CD14-positive monocyte (primary cell): ENCODE data around the gene RPS28. TPM values are rescaled to one million over a fixed set of nuclear protein-coding genes. Genes with fewer than 3 reads are reported as not detected.
"Not testable (repeated sequence)": the region's sequence is repeated elsewhere in the genome, so short reads cannot be mapped to it uniquely, and the experiment has no call there.

Source experiments
- DNase-seq, 3 donors: peaks; one replicate each; pipeline ENCODE4 v3.0.0-alpha.2; 2011 to 2022
- H2AFZ ChIP-seq: 2 replicates; pipeline ENCODE4 v1.6.0; 2012; ENCODE audit warnings: mild to moderate bottlenecking, low read depth, low read length, inconsistent platforms; ENCODE audit not compliant: insufficient read depth, poor library complexity, severe bottlenecking
- H3K27ac ChIP-seq, 2 donors: 1 replicate in 1 of 2; 2 replicates in 1 of 2; pipeline ENCODE4 v1.5.1; 2012 to 2013; ENCODE audit warnings: low read length in 2 of 2, control low read depth in 1 of 2, inconsistent platforms in 1 of 2, low read depth in 1 of 2, mild to moderate bottlenecking in 1 of 2
- H3K27me3 ChIP-seq, 2 donors: one replicate each; pipeline versions ENCODE4 v1.6.0 to v1.6.1; 2011 to 2013; ENCODE audit warnings: low read length in 2 of 2; ENCODE audit not compliant: control insufficient read depth in 2 of 2, insufficient read depth in 2 of 2
- H3K36me3 ChIP-seq, 2 donors: replicated peaks in 1 of 2; 1 replicate in 1 of 2; 2 replicates in 1 of 2; pipeline versions ENCODE4 v1.5.1 to v1.6.1; 2012 to 2013; ENCODE audit warnings: low read length in 2 of 2, control low read depth in 1 of 2, inconsistent platforms in 1 of 2, mild to moderate bottlenecking in 1 of 2; ENCODE audit not compliant: insufficient read depth in 2 of 2, control insufficient read depth in 1 of 2
- H3K4me1 ChIP-seq, 2 donors: 1 replicate in 1 of 2; 2 replicates in 1 of 2; pipeline versions ENCODE4 v1.5.1 to v1.6.1; 2012 to 2013; ENCODE audit warnings: low read length in 2 of 2, control low read depth in 1 of 2, inconsistent platforms in 1 of 2, mild to moderate bottlenecking in 1 of 2, moderate library complexity in 1 of 2; ENCODE audit not compliant: insufficient read depth in 2 of 2, control insufficient read depth in 1 of 2
- H3K4me2 ChIP-seq: replicated peaks from 2 replicates; pipeline ENCODE3; 2012; ENCODE audit warnings: low read length, moderate library complexity, mild to moderate bottlenecking; ENCODE audit not compliant: poor library complexity, severe bottlenecking; ENCODE audit errors: extremely low read depth
- H3K4me3 ChIP-seq, 3 experiments: fragments of 200-600 bp in 1 of 3; sonication (generic) in 1 of 3; replicated peaks in 1 of 3; 1 replicate in 2 of 3; 2 replicates in 1 of 3; pipeline ENCODE4 v1.5.1; 2011 to 2013; ENCODE audit warnings: low read length in 3 of 3, mild to moderate bottlenecking in 3 of 3, control low read depth in 2 of 3, low read depth in 2 of 3, inconsistent platforms in 1 of 3, moderate library complexity in 1 of 3
- H3K79me2 ChIP-seq: 2 replicates; pipeline ENCODE4 v1.6.0; 2012; ENCODE audit warnings: mild to moderate bottlenecking, control low read depth, inconsistent platforms, low read length, moderate library complexity; ENCODE audit not compliant: insufficient read depth
- H3K9ac ChIP-seq: 2 replicates; pipeline ENCODE4 v1.6.0; 2017; ENCODE audit warnings: low read length, mild to moderate bottlenecking; ENCODE audit not compliant: insufficient read depth, poor library complexity, severe bottlenecking
- H3K9me3 ChIP-seq, 2 donors: replicated peaks in 1 of 2; 1 replicate in 1 of 2; 2 replicates in 1 of 2; pipeline versions ENCODE4 v1.5.1 to v1.6.1; 2012 to 2013; ENCODE audit warnings: low read length in 2 of 2, control low read depth in 1 of 2; ENCODE audit not compliant: control insufficient read depth in 1 of 2, insufficient read depth in 1 of 2
- H4K20me1 ChIP-seq: 2 replicates; pipeline ENCODE4 v1.6.0; 2012; ENCODE audit warnings: mild to moderate bottlenecking, low read length, control low read depth, moderate library complexity; ENCODE audit not compliant: insufficient read depth
- H3K27ac Mint-ChIP-seq, 7 donors: one replicate each; pipeline ENCODE4 v1.8.0; 2020; ENCODE audit warnings: mild to moderate bottlenecking in 7 of 7, mixed read lengths in 7 of 7, moderate library complexity in 6 of 7, inconsistent platforms in 2 of 7
- H3K27me3 Mint-ChIP-seq, 3 donors: one replicate each; pipeline ENCODE4 v1.8.0; 2021 to 2022; ENCODE audit warnings: low read depth in 3 of 3, mild to moderate bottlenecking in 3 of 3, mixed read lengths in 3 of 3, moderate library complexity in 3 of 3, inconsistent platforms in 1 of 3
- H3K36me3 Mint-ChIP-seq, 2 donors: one replicate each; pipeline ENCODE4 v1.8.0; 2020; ENCODE audit warnings: mixed read lengths in 2 of 2, inconsistent platforms in 1 of 2, mild to moderate bottlenecking in 1 of 2
- H3K4me1 Mint-ChIP-seq: one replicate; pipeline ENCODE4 v1.8.0; 2020; ENCODE audit warnings: mild to moderate bottlenecking, mixed read lengths
- H3K4me3 Mint-ChIP-seq, 2 donors: one replicate each; pipeline ENCODE4 v1.8.0; 2020; ENCODE audit warnings: mild to moderate bottlenecking in 2 of 2, mixed read lengths in 2 of 2, moderate library complexity in 1 of 2
- H3K9me3 Mint-ChIP-seq, 7 donors: one replicate each; pipeline ENCODE4 v1.8.0; 2020 to 2022; ENCODE audit warnings: mixed read lengths in 7 of 7, mild to moderate bottlenecking in 6 of 7, moderate library complexity in 6 of 7, inconsistent platforms in 2 of 7
- WGBS: methylation state at CpG from one replicate; pipeline ENCODE4 v1.1.5; 2013; ENCODE audit warnings: missing lambda C conversion rate; ENCODE audit not compliant: insufficient coverage; 5-methylcytosine and 5-hydroxymethylcytosine counted together
- intact Hi-C, 2 donors: fragments of 100-400 bp; cut with micrococcal nuclease; formaldehyde crosslinking; loops; one replicate each; pipeline versions ENCODE4 v1.15.0 to v1.15.1; 2023
- polyA minus RNA-seq: library from RNA; depleted of rRNA, polyadenylated mRNA; stranded (reverse); fragments of >200 nt; gene quantifications from 2 replicates; pipeline ENCODE4 v1.2.3, GENCODE V29; 2012
- polyA plus RNA-seq, 3 donors: library from polyadenylated mRNA; depleted of rRNA in 1 of 3; unstranded in 2 of 3; stranded (reverse) in 1 of 3; fragments of 300-500 nt in 2 of 3; fragments of >200 nt in 1 of 3; fragmentation: Illumina TruSeq in 2 of 3; gene quantifications; 1 replicate in 2 of 3; 2 replicates in 1 of 3; pipeline ENCODE4 v1.2.3, GENCODE V29; 2012 to 2021
- total RNA-seq, 12 experiments: library from RNA in 1 of 12; stranded (reverse) in 1 of 12; fragments of 120-200 nt in 1 of 12; gene quantifications; one replicate each; pipeline ENCODE4 v1.2.4 and lab custom pipeline; 2013 to 2026; ENCODE audit warnings: mixed read lengths in 6 of 12, inconsistent platforms in 1 of 12
- TF ChIP-seq, protein P1 (sequence below): fragments of 200-600 bp; IDR thresholded peaks from one replicate; pipeline ENCODE4 v1.8.0; 2022; ENCODE audit warnings: antibody characterized with exemption, mild to moderate bottlenecking

Gene RPS28
- 856 TPM for total RNA-seq (2013)
- polyA plus RNA-seq = 1,000 to 10,000 TPM in 1 of 3 donors, 100 to 1,000 TPM in 2; 539 to 1,104 (median 984) TPM
- 168 and 418 TPM in 2 replicates for polyA minus RNA-seq
- total RNA-seq (lab: John Stamatoyannopoulos, UW) = 72.1 to 181 (median 132) reads per million in 11 experiments

DNA sequence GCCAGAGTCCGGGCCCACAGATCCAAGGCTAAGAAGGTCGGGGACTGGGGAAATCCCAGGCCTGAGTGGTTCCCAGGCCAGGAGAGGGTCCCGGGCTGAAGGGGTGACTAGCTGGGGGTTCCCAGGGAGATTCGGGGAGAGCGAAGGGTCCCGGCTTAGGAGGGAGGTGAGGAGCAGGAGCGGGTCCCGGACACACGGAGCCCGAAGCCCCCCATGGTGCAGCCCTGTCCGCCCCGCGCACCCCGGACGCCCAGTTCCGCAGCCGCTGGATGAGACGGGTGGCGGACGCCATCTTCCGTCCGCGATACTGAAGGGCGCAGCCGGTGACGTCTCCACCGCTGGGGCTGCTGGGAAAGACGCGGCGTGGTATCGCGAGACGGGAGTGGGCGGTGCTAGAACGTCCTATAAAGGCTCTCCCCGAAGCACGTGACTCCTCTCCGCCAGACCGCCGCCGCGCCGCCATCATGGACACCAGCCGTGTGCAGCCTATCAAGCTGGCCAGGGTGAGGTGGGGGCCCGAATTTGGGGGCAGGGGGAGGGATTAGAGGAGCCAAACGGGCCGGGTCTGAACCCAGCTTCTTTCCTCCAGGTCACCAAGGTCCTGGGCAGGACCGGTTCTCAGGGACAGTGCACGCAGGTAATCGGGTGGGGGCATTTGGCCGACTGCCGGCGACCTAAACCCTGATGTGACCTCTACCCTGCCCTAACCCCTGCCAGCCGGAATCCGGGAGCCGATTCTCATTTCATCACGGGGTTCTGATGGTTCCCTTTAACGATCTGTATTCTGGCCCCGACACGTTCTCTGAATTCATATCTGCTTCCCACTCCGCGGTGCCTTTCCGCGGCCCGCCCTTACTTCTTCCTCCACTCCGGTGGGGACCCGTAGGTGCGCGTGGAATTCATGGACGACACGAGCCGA lies at the start of gene RPS28, which contains the start of gene NDUFA7:
TSS of gene RPS28 (plus strand) at position 430 of the 919 bp plus-strand sequence. CDS start at position 465, 35 bp downstream.
TSS of gene NDUFA7 (minus strand) at position 309 of the 919 bp plus-strand sequence. CDS start at position 292, 17 bp downstream.
- TF ChIP-seq, protein P1, sequence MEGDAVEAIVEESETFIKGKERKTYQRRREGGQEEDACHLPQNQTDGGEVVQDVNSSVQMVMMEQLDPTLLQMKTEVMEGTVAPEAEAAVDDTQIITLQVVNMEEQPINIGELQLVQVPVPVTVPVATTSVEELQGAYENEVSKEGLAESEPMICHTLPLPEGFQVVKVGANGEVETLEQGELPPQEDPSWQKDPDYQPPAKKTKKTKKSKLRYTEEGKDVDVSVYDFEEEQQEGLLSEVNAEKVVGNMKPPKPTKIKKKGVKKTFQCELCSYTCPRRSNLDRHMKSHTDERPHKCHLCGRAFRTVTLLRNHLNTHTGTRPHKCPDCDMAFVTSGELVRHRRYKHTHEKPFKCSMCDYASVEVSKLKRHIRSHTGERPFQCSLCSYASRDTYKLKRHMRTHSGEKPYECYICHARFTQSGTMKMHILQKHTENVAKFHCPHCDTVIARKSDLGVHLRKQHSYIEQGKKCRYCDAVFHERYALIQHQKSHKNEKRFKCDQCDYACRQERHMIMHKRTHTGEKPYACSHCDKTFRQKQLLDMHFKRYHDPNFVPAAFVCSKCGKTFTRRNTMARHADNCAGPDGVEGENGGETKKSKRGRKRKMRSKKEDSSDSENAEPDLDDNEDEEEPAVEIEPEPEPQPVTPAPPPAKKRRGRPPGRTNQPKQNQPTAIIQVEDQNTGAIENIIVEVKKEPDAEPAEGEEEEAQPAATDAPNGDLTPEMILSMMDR = no peak
- Histone ChIP-seq H3K4me3 (peak within 1 kb of the TSS; percentile 61 to 100 (median 90)), H3K9me3 (no peaks in the 10 kb centered on the region), H3K27me3 (no peaks in the 10 kb centered on the region), H3K4me1 (peaks cover 20 to 26% of the 10 kb centered on the region in 2 donors), H3K9ac (peak within 1 kb of the TSS; percentile 97), H4K20me1 (peaks cover 26% of the 10 kb centered on the region), H3K27ac (peak within 1 kb of the TSS; percentile 84 to 97), H3K36me3 (peaks cover 11 to 30% of the 10 kb centered on the region in 2 donors), H3K79me2 (peaks cover 31% of the 10 kb centered on the region), H2AFZ (peak within 1 kb of the TSS; percentile 88), H3K4me2 (peak within 1 kb of the TSS; percentile 94)
- H3K4me3 Mint-ChIP-seq = peak within 1 kb of the TSS; percentile 98 to 99
- DNase-seq = peak; percentile 97
- H3K36me3 Mint-ChIP-seq = peaks cover 19 to 35% of the 10 kb centered on the region in 2 donors
- H3K27ac Mint-ChIP-seq = peak within 1 kb of the TSS; percentile 94 to 99 (median 97)
- peaks cover 0 to 6% (median 2%) of the 10 kb centered on the region in 7 donors for H3K9me3 Mint-ChIP-seq
- H3K27me3 Mint-ChIP-seq = peaks cover 0 to 7% (median 3%) of the 10 kb centered on the region in 3 donors
- H3K4me1 Mint-ChIP-seq = peaks cover 28% of the 10 kb centered on the region
- intact Hi-C loops = loop anchor here in 1 of 2 donors (2.0 to 5.0 kb wide), 2 partner anchors 54 to 69 kb away; partner anchors contain the start of gene RAB11B
- whole genome bisulfite sequencing = under 1% methylated on average over 66 of the region's 72 CpGs

DNA sequence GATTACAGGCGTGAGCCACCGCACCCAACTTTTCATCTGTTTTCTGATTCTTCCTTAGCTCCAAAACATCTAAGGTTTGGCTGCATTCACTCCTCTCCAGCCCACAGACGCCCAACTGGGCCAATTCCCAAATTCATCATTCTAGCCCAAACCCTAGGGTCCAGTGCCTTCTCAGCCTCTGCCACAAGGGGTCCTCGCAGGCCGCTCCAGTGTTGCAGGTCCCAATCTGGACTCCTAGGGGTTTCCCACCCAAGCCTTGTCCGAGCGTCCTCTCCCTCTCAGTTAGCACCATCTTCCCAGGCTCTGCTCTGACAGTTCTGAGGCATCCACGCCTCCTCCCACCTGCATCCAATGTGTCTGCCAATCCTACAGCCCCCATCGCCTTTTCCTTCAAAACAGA lies 44.8 kb upstream of the RPS28 start:
- H3K79me2 ChIP-seq = not testable (repeated sequence)
- no CpG with 5 or more reads among the region's 9 CpGs for WGBS

DNA sequence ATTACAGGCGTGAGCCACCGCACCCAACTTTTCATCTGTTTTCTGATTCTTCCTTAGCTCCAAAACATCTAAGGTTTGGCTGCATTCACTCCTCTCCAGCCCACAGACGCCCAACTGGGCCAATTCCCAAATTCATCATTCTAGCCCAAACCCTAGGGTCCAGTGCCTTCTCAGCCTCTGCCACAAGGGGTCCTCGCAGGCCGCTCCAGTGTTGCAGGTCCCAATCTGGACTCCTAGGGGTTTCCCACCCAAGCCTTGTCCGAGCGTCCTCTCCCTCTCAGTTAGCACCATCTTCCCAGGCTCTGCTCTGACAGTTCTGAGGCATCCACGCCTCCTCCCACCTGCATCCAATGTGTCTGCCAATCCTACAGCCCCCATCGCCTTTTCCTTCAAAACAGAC lies 30.0 kb upstream of the RPS28 start:
- H3K36me3 Mint-ChIP-seq, H3K4me3 Mint-ChIP-seq: not testable (repeated sequence)

More for the DNA sequence above, 44.8 kb upstream of the RPS28 start:
- DNase-seq, H2AFZ ChIP-seq, H3K9me3 ChIP-seq, H3K4me3 Mint-ChIP-seq, H3K9ac ChIP-seq, H3K27ac ChIP-seq, H3K4me1 Mint-ChIP-seq, H3K36me3 ChIP-seq, H3K4me1 ChIP-seq, H3K36me3 Mint-ChIP-seq, H3K4me3 ChIP-seq, H3K27ac Mint-ChIP-seq, H3K9me3 Mint-ChIP-seq, intact Hi-C loops, H4K20me1 ChIP-seq, H3K27me3 ChIP-seq, H3K27me3 Mint-ChIP-seq, H3K4me2 ChIP-seq: not testable (repeated sequence)

More for the DNA sequence above, 30.0 kb upstream of the RPS28 start:
- H3K9me3 ChIP-seq, H3K79me2 ChIP-seq, H3K27me3 Mint-ChIP-seq, H3K27ac Mint-ChIP-seq, H3K4me3 ChIP-seq, H3K4me1 ChIP-seq, H3K9me3 Mint-ChIP-seq, H3K9ac ChIP-seq, H4K20me1 ChIP-seq, H3K27ac ChIP-seq, H3K4me1 Mint-ChIP-seq, H2AFZ ChIP-seq, H3K36me3 ChIP-seq, DNase-seq, H3K27me3 ChIP-seq, H3K4me2 ChIP-seq, intact Hi-C loops: not testable (repeated sequence)
- WGBS = no CpG with 5 or more reads among the region's 9 CpGs
